Measurements from ENCODE around the gene SMG6.

SMG6 gene

GRCh38 chr17:2093349-2093748 is 210.2 kb downstream of the SMG6 start:
- no peak for DNase-seq

- DNase-seq, result no peak
These were observed 211.3 kb downstream of the SMG6 start for GRCh38 chr17:2092253-2092652.

- DNase-seq, result no peak
These were observed 212.6 kb downstream of the SMG6 start for GRCh38 chr17:2090804-2091534.

GRCh38 chr17:2090210-2090641 is 213.4 kb downstream of the SMG6 start:
- no peak for DNase-seq

- DNase-seq, result no peak
These were observed 214.6 kb downstream of the SMG6 start for GRCh38 chr17:2089021-2089422.

GRCh38 chr17:2087597-2088211 is 215.9 kb downstream of the SMG6 start:
- DNase-seq, result no peak

- DNase-seq, result no peak
These were observed 217.3 kb downstream of the SMG6 start for GRCh38 chr17:2086306-2086705.

GRCh38 chr17:2085648-2085949 is 218.0 kb downstream of the SMG6 start:
- DNase-seq, result no peak

GRCh38 chr17:2084766-2085647 is 218.6 kb downstream of the SMG6 start:
- no peak for DNase-seq

- no peak for DNase-seq
These were observed 219.4 kb downstream of the SMG6 start for GRCh38 chr17:2084036-2084765.

- DNase-seq, result no peak
These were observed 220.0 kb downstream of the SMG6 start for GRCh38 chr17:2083613-2084035.

GRCh38 chr17:2082003-2082781 is 221.4 kb downstream of the SMG6 start:
- no peak for DNase-seq

- no peak for DNase-seq
These were observed 222.0 kb downstream of the SMG6 start for GRCh38 chr17:2081564-2081963.

GRCh38 chr17:2077040-2077439 is 226.5 kb downstream of the SMG6 start:
- no peak for DNase-seq

- no peak for DNase-seq
These were observed 227.2 kb downstream of the SMG6 start for GRCh38 chr17:2076087-2076984.

GRCh38 chr17:2075336-2076086 is 228.1 kb downstream of the SMG6 start:
- no peak for DNase-seq

- no peak for DNase-seq
These were observed 228.7 kb downstream of the SMG6 start for GRCh38 chr17:2074919-2075318.

- DNase-seq, result no peak
These were observed 231.9 kb downstream of the SMG6 start for GRCh38 chr17:2071455-2072281.

GRCh38 chr17:2071024-2071385 is 232.6 kb downstream of the SMG6 start:
- DNase-seq, result no peak
